Activated CD4-positive, CD25-positive, alpha-beta regulatory T cell (primary cell): ENCODE data around the gene GPC5.

Experiments
- DNase-seq, 4 experiments: peaks; one replicate each; lab custom pipeline; 2025; lab: John Stamatoyannopoulos, UW

GPC5 gene

GRCh38 chr13:91962946-91963345 lies 564.5 kb downstream of the GPC5 start:
- DNase-seq: no peak

- no peak for DNase-seq
Observed at GRCh38 chr13:91965511-91965910, 567.1 kb downstream of the GPC5 start.

GRCh38 chr13:91978571-91978970 lies 580.1 kb downstream of the GPC5 start:
- DNase-seq: no peak

GRCh38 chr13:91986761-91987483 lies 588.5 kb downstream of the GPC5 start:
- DNase-seq: no peak

GRCh38 chr13:91988331-91988730 lies 589.9 kb downstream of the GPC5 start:
- DNase-seq: no peak

- no peak for DNase-seq
Observed at GRCh38 chr13:92012787-92013186, 614.4 kb downstream of the GPC5 start.

- no peak for DNase-seq
Observed at GRCh38 chr13:92017737-92018136, 619.3 kb downstream of the GPC5 start.

- no peak for DNase-seq
Observed at GRCh38 chr13:92028695-92029094, 630.3 kb downstream of the GPC5 start.

- no peak for DNase-seq
Observed at GRCh38 chr13:92029641-92030040, 631.2 kb downstream of the GPC5 start.

- DNase-seq: no peak
Observed at GRCh38 chr13:92038905-92039304, 640.5 kb downstream of the GPC5 start.

- no peak for DNase-seq
Observed at GRCh38 chr13:92042522-92042921, 644.1 kb downstream of the GPC5 start.

GRCh38 chr13:92044351-92044750 lies 645.9 kb downstream of the GPC5 start:
- DNase-seq: no peak

GRCh38 chr13:92054389-92054788 lies 656.0 kb downstream of the GPC5 start:
- DNase-seq: no peak

GRCh38 chr13:92074658-92075057 lies 676.2 kb downstream of the GPC5 start:
- DNase-seq: no peak

GRCh38 chr13:92097337-92097903 lies 699.0 kb downstream of the GPC5 start:
- DNase-seq: no peak

- no peak for DNase-seq
Observed at GRCh38 chr13:92101801-92102200, 703.4 kb downstream of the GPC5 start.

GRCh38 chr13:92103689-92104153 lies 705.3 kb downstream of the GPC5 start:
- DNase-seq: no peak

GRCh38 chr13:92122186-92122853 lies 723.9 kb downstream of the GPC5 start:
- DNase-seq: no peak

GRCh38 chr13:92126399-92126798 lies 728.0 kb downstream of the GPC5 start:
- no peak for DNase-seq

- DNase-seq: no peak
Observed at GRCh38 chr13:92135509-92135908, 737.1 kb downstream of the GPC5 start.

GRCh38 chr13:92136449-92137155 lies 738.2 kb downstream of the GPC5 start:
- no peak for DNase-seq

- no peak for DNase-seq
Observed at GRCh38 chr13:92137520-92137919, 739.1 kb downstream of the GPC5 start.

GRCh38 chr13:92143766-92144165 lies 745.3 kb downstream of the GPC5 start:
- DNase-seq: no peak
